VCaP (cell line): ENCODE measurements around the gene THADA.

ENCODE experiments used
- H3K27ac ChIP-seq: fragments of 450-650 bp; 2 replicates; pipeline ENCODE4 v1.5.1; 2017
- TF ChIP-seq, protein P1 (sequence below): fragments of 450-650 bp; conservative IDR thresholded peaks from 2 replicates; pipeline ENCODE4 v1.5.1; 2017; ENCODE audit warnings: mild to moderate bottlenecking, moderate library complexity

THADA gene

DNA sequence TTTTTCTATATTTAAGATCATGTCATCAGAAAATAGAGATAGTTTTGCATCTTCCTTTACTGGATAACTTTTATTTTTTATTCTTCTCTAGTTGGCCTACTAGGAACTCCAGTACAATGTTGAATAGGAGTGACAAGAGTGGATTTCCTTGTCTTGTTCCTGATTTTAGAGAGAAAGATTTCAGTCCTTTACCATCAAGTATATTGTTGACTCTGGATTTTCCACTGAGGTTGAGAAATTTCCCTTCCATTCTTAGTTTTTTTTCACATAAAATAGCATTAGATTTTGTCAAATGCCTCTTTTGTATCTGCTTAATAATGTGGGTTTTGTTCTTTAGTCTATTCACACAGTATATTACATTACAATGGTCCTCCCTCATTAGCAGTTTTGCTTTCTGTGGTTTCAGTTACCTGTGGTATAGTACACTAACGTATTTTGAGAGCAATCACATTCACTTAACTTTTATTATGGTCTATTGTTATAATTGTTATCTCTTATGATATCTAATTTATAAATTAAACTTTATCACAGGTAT lies 105.5 kb downstream of the THADA start:
- TF ChIP-seq, protein P1, sequence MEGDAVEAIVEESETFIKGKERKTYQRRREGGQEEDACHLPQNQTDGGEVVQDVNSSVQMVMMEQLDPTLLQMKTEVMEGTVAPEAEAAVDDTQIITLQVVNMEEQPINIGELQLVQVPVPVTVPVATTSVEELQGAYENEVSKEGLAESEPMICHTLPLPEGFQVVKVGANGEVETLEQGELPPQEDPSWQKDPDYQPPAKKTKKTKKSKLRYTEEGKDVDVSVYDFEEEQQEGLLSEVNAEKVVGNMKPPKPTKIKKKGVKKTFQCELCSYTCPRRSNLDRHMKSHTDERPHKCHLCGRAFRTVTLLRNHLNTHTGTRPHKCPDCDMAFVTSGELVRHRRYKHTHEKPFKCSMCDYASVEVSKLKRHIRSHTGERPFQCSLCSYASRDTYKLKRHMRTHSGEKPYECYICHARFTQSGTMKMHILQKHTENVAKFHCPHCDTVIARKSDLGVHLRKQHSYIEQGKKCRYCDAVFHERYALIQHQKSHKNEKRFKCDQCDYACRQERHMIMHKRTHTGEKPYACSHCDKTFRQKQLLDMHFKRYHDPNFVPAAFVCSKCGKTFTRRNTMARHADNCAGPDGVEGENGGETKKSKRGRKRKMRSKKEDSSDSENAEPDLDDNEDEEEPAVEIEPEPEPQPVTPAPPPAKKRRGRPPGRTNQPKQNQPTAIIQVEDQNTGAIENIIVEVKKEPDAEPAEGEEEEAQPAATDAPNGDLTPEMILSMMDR: no peak
- H3K27ac ChIP-seq: no peak overlapping the region

DNA sequence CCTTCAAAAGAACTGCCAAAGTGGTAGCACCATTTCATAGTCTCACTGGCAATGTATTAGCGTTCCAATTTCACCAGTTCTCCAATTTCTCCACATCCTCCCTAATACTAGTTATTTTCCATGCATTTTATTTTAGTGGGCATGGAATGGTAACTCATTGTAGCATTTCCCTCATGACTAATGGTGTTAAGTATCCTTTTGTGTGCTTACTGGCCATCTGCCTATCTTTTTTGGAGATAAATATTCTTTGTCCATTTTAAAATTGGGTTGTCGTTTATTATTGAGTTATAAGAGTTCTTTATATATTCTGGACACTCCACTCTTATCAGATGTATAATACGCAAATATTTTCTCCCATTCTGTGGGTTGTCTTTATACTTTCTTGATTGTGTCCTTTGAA lies 107.1 kb downstream of the THADA start:
- TF ChIP-seq, protein P1: no peak
- H3K27ac ChIP-seq: no peak overlapping the region

DNA sequence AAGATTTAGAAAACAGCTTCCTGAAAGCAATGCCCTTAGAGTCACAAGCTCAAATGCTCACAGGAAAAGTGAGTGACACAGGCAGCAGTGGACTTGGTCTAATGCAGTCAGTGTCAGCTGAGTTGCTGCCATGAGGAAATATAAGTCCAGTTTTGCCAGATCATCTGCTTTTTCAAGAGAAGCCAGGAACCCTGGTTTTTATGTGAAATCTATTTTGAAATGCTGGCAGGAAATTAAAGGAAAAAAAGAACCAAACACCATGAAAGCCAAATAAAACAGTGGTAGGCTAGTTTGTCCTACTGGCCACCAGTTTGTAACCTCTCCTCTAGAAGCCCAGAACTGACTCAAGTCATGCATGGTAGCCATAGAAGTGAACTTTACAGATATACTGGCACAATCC lies 109.2 kb downstream of the THADA start:
- peak overlapping the region; percentile 66 for H3K27ac ChIP-seq
- TF ChIP-seq, protein P1: no peak

DNA sequence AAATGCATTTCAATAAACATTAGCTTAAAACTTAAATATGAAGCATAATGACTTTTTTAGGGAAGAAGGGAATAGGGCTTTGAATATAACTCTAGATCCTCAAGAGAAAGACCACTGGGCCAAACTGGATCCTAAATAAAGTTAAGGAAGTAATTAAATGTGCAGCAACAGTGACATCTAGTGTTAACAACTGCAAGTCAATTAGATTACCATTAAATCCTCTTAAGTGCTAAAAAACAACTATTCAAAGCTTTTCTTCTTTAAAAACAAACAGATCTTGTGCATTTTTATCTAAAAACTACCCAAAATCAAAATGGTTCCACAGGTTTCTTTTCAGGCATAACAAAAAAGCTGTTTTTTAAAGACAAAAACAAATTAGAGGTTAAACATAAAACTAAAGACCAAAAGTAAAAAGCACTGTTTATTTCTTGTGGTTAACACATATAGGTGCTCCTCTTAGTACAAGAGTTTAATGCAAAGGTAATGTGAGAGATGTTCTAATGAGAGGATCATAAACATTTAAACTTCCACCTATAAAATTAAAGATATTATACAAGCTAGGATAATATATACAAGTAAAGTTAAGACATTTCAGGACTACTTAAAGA lies 111.4 kb downstream of the THADA start:
- peak overlapping the region; percentile 66 for H3K27ac ChIP-seq
- TF ChIP-seq, protein P1: peak; percentile 76

DNA sequence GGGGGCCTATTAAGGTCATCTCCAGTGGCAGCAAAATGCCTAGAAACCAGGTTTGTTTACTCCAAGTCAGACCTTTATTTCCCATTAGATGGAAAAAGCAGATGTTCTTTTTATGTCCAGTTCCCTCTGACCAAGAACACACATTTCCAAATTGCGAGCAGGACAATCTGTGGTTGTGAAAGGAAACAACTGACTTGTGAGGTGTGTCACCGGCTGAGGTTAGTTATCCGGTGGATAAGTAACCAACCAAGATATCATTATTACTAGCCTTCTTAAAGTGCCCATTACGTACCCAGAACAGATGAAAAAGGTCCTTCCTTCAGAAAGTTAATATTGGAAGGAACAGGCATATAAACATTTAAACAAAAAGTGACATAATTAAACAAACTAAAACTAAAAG lies 112.9 kb downstream of the THADA start:
- peak overlapping the region; percentile 66 for H3K27ac ChIP-seq
- TF ChIP-seq, protein P1: no peak

DNA sequence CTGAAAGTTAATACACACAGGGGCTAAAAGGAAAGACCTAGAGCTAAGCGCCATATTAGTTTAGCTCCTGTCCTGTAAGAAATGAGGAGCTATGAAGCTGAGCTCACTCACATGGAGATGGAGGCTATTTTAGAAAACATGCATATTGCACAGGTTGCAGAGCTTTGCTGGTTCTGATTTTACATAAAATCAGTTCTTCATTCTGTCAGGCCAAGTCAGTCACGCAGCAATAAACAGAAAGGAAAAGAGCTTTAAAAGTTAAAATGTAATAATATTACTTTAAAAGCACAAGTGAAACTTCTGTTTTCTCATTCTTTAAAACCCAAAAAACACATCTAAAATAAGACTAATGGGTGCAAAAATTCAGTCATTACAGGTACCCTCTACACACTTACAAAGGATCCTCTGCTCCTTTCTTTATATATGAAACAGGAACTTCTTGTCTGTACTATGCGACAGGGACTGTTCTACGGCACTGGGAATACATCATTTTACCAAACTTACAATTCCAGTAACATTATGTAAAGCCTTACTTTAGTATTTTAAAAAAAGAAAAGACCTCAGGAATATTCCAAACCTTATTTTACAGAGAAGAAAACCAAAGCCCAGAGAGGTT lies 113.8 kb downstream of the THADA start:
- TF ChIP-seq, protein P1: no peak
- H3K27ac ChIP-seq: no peak overlapping the region

DNA sequence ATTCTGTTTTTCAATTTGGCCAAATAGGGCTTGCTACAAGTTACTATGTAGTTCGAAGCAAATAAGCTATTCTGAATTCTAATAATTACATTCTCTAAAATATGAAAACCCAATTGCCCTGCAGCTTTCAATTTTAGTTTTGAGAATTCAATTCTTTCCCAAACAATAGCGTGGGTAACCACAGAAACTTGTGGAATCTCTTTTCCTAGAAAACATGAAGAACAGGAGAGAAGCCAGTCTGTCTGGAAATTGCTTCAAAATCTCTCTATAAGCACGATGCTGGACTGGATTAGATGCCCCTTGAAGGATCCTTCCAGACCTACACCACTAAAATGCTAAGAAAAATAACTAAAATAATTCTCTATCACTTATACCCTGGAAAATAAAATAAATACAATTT lies 115.0 kb downstream of the THADA start:
- H3K27ac ChIP-seq: no peak overlapping the region
- TF ChIP-seq, protein P1: no peak
